Effector memory CD8-positive, alpha-beta T cell (primary cell): ENCODE measurements around the gene SCAMP4.

ENCODE experiments used
- ATAC-seq: fragments of 150-1000 bp; cut with Tn5 transposase; replicated peaks from 2 replicates; pipeline ENCODE4 v1.10.0; 2021; ENCODE audit warnings: mild to moderate bottlenecking, moderate library complexity
- DNase-seq, 3 experiments: peaks; one replicate each; pipeline ENCODE4 v3.0.0; 2021
- H3K27ac Mint-ChIP-seq, 2 donors: one replicate each; pipeline ENCODE4 v1.8.0; 2022; ENCODE audit warnings: mild to moderate bottlenecking in 2 of 2, mixed read lengths in 2 of 2, moderate library complexity in 2 of 2
- H3K27me3 Mint-ChIP-seq, 2 donors: one replicate each; pipeline ENCODE4 v1.8.0; 2022; ENCODE audit warnings: mixed read lengths in 2 of 2
- H3K36me3 Mint-ChIP-seq: one replicate; pipeline ENCODE4 v1.8.0; 2022; ENCODE audit warnings: mild to moderate bottlenecking, moderate library complexity, mixed read lengths; ENCODE audit not compliant: insufficient read depth
- H3K4me1 Mint-ChIP-seq, 2 donors: one replicate each; pipeline ENCODE4 v1.8.0; 2022; ENCODE audit warnings: low read depth in 2 of 2, mixed read lengths in 2 of 2
- H3K4me3 Mint-ChIP-seq, 2 donors: one replicate each; pipeline ENCODE4 v1.8.0; 2022; ENCODE audit warnings: mild to moderate bottlenecking in 2 of 2, mixed read lengths in 2 of 2, moderate library complexity in 2 of 2
- H3K9me3 Mint-ChIP-seq, 2 donors: one replicate each; pipeline ENCODE4 v1.8.0; 2022; ENCODE audit warnings: mixed read lengths in 2 of 2

SCAMP4 gene

GRCh38 chr19:1961000-1961883 lies 56.0 kb downstream of the SCAMP4 start:
- peak overlapping the region; percentile 67 to 82 for H3K27ac Mint-ChIP-seq
- DNase-seq, result no peak
- H3K9me3 Mint-ChIP-seq, result no peaks in the 10 kb centered on the region
- peaks cover 21 to 37% of the 10 kb centered on the region in 2 donors for H3K4me1 Mint-ChIP-seq
- ATAC-seq, result peak; percentile 46
- peak overlapping the region in 1 of 2 donors; percentile 42 for H3K4me3 Mint-ChIP-seq
- no peaks in the 10 kb centered on the region for H3K27me3 Mint-ChIP-seq
- H3K36me3 Mint-ChIP-seq, result peaks cover 59% of the 10 kb centered on the region

GRCh38 chr19:1962674-1963073 lies 57.5 kb downstream of the SCAMP4 start:
- Mint-ChIP-seq H3K9me3 (no peaks in the 10 kb centered on the region), H3K4me3 (no peak overlapping the region), H3K4me1 (peaks cover 18 to 35% of the 10 kb centered on the region in 2 donors), H3K27ac (peak overlapping the region in 1 of 2 donors; percentile 82), H3K36me3 (peaks cover 59% of the 10 kb centered on the region), H3K27me3 (no peaks in the 10 kb centered on the region)
- DNase-seq (no peak), ATAC-seq (no peak)

GRCh38 chr19:1967087-1967608 lies 61.9 kb downstream of the SCAMP4 start:
- no peaks in the 10 kb centered on the region for H3K27me3 Mint-ChIP-seq
- H3K27ac Mint-ChIP-seq, result peak overlapping the region; percentile 75 to 88
- DNase-seq (peak; percentile 46 to 76 (median 72)), ATAC-seq (peak; percentile 84)
- H3K36me3 Mint-ChIP-seq, result peaks cover 55% of the 10 kb centered on the region
- H3K9me3 Mint-ChIP-seq, result no peaks in the 10 kb centered on the region
- H3K4me3 Mint-ChIP-seq, result peak overlapping the region; percentile 56 to 76
- peaks cover 15 to 27% of the 10 kb centered on the region in 2 donors for H3K4me1 Mint-ChIP-seq

- Mint-ChIP-seq H3K27ac (peak overlapping the region; percentile 65 to 83), H3K4me1 (peaks cover 20 to 27% of the 10 kb centered on the region in 2 donors), H3K27me3 (no peaks in the 10 kb centered on the region), H3K9me3 (no peaks in the 10 kb centered on the region), H3K36me3 (peaks cover 41% of the 10 kb centered on the region), H3K4me3 (peak overlapping the region in 1 of 2 donors; percentile 34)
- DNase-seq (no peak), ATAC-seq (no peak)
Observed at GRCh38 chr19:1968279-1969175, 63.3 kb downstream of the SCAMP4 start.

GRCh38 chr19:1969176-1970002 lies 64.2 kb downstream of the SCAMP4 start:
- Mint-ChIP-seq H3K4me3 (no peak overlapping the region), H3K27me3 (no peaks in the 10 kb centered on the region)

GRCh38 chr19:1970003-1970805 lies 65.0 kb downstream of the SCAMP4 start:
- H3K9me3 Mint-ChIP-seq, result no peaks in the 10 kb centered on the region
- no peak overlapping the region for H3K4me3 Mint-ChIP-seq
- H3K4me1 Mint-ChIP-seq, result peaks cover 25 to 32% of the 10 kb centered on the region in 2 donors
- H3K36me3 Mint-ChIP-seq, result peaks cover 34% of the 10 kb centered on the region
- ATAC-seq (no peak), DNase-seq (no peak)
- H3K27me3 Mint-ChIP-seq, result no peaks in the 10 kb centered on the region
- H3K27ac Mint-ChIP-seq, result peak overlapping the region in 1 of 2 donors; percentile 46

More at GRCh38 chr19:1969176-1970002, 64.2 kb downstream of the SCAMP4 start:
- DNase-seq (no peak), ATAC-seq (no peak)
- H3K4me1 Mint-ChIP-seq, result peaks cover 25 to 29% of the 10 kb centered on the region in 2 donors
- H3K36me3 Mint-ChIP-seq, result peaks cover 36% of the 10 kb centered on the region
- no peaks in the 10 kb centered on the region for H3K9me3 Mint-ChIP-seq
- H3K27ac Mint-ChIP-seq, result peak overlapping the region; percentile 65 to 83

- ATAC-seq (no peak), DNase-seq (no peak)
- peaks cover 21 to 29% of the 10 kb centered on the region in 2 donors for H3K4me1 Mint-ChIP-seq
- no peak overlapping the region for H3K4me3 Mint-ChIP-seq
- H3K27me3 Mint-ChIP-seq, result no peaks in the 10 kb centered on the region
- peak overlapping the region in 1 of 2 donors; percentile 46 for H3K27ac Mint-ChIP-seq
- no peaks in the 10 kb centered on the region for H3K9me3 Mint-ChIP-seq
- H3K36me3 Mint-ChIP-seq, result peaks cover 36% of the 10 kb centered on the region
Observed at GRCh38 chr19:1970806-1971502, 65.8 kb downstream of the SCAMP4 start.

GRCh38 chr19:1974381-1975161 lies 69.4 kb downstream of the SCAMP4 start:
- H3K36me3 Mint-ChIP-seq, result peaks cover 33% of the 10 kb centered on the region
- ATAC-seq, result no peak
- peak overlapping the region in 1 of 2 donors; percentile 29 for H3K27ac Mint-ChIP-seq

GRCh38 chr19:1975162-1975480 lies 69.9 kb downstream of the SCAMP4 start:
- no peaks in the 10 kb centered on the region for H3K27me3 Mint-ChIP-seq
- no peak overlapping the region for H3K27ac Mint-ChIP-seq
- H3K9me3 Mint-ChIP-seq, result no peaks in the 10 kb centered on the region
- no peak for DNase-seq
- no peak overlapping the region for H3K4me3 Mint-ChIP-seq
- H3K36me3 Mint-ChIP-seq, result peaks cover 32% of the 10 kb centered on the region
- ATAC-seq, result no peak
- H3K4me1 Mint-ChIP-seq, result peaks cover 12 to 19% of the 10 kb centered on the region in 2 donors

More at GRCh38 chr19:1974381-1975161, 69.4 kb downstream of the SCAMP4 start:
- H3K4me1 Mint-ChIP-seq, result peaks cover 12 to 20% of the 10 kb centered on the region in 2 donors
- no peaks in the 10 kb centered on the region for H3K9me3 Mint-ChIP-seq
- H3K4me3 Mint-ChIP-seq, result no peak overlapping the region
- no peaks in the 10 kb centered on the region for H3K27me3 Mint-ChIP-seq
- no peak for DNase-seq
